ENCODE results near the gene MRPL39.

DNA sequence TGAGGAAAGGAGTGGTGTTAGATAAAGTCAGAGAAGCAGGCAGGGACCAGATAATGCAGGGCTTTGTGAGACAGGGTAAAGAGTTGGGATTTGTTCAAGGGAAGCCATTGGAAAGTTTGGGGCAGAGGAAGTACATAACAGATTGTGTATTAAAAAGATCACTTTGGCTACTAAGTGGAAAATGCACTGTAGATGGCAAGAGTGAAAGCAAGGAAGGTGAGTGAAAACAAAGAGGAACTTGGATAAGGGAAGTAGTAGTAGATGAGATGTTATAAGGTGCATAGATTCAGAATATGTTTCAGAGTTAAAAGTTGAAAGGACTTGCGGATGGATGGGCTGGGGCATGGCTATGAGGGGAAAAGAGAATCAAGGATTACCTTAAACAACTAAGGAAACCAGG lies 17.4 kb downstream of the MRPL39 start:
- TF ChIP-seq RNF2 (IDR thresholded peaks at IDR 0.05; ENCODE audit: borderline replicate concordance, low read depth) = no peak
- TF ChIP-seq, protein P1, sequence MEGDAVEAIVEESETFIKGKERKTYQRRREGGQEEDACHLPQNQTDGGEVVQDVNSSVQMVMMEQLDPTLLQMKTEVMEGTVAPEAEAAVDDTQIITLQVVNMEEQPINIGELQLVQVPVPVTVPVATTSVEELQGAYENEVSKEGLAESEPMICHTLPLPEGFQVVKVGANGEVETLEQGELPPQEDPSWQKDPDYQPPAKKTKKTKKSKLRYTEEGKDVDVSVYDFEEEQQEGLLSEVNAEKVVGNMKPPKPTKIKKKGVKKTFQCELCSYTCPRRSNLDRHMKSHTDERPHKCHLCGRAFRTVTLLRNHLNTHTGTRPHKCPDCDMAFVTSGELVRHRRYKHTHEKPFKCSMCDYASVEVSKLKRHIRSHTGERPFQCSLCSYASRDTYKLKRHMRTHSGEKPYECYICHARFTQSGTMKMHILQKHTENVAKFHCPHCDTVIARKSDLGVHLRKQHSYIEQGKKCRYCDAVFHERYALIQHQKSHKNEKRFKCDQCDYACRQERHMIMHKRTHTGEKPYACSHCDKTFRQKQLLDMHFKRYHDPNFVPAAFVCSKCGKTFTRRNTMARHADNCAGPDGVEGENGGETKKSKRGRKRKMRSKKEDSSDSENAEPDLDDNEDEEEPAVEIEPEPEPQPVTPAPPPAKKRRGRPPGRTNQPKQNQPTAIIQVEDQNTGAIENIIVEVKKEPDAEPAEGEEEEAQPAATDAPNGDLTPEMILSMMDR (IDR thresholded peaks at IDR 0.05) = no peak
- no peak for TF ChIP-seq POLR2A (IDR thresholded peaks at IDR 0.05; ENCODE audit: low read length)
- no peak for TF ChIP-seq CHD4 (IDR thresholded peaks at IDR 0.05; ENCODE audit: borderline replicate concordance)
- no peak for TF ChIP-seq HOXA7 (CRISPR knock-in tag; IDR thresholded peaks at IDR 0.05)
- TF ChIP-seq, protein P2, sequence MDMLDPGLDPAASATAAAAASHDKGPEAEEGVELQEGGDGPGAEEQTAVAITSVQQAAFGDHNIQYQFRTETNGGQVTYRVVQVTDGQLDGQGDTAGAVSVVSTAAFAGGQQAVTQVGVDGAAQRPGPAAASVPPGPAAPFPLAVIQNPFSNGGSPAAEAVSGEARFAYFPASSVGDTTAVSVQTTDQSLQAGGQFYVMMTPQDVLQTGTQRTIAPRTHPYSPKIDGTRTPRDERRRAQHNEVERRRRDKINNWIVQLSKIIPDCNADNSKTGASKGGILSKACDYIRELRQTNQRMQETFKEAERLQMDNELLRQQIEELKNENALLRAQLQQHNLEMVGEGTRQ (IDR thresholded peaks at IDR 0.05) = no peak
- TF ChIP-seq ZFP36 (IDR thresholded peaks at IDR 0.05; ENCODE audit: borderline replicate concordance, partially characterized antibody) = no peak
- TF ChIP-seq RCOR1 (IDR thresholded peaks at IDR 0.05; ENCODE audit: low read depth, low read length) = no peak
- TF ChIP-seq, protein P3, sequence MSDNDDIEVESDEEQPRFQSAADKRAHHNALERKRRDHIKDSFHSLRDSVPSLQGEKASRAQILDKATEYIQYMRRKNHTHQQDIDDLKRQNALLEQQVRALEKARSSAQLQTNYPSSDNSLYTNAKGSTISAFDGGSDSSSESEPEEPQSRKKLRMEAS (IDR thresholded peaks at IDR 0.05) = no peak
- no peak for TF ChIP-seq EP300 (IDR thresholded peaks at IDR 0.05)
